Fibroblast of lung (primary cell): Measurements from ENCODE around the gene C2orf49. TPM values are rescaled to one million over a fixed set of nuclear protein-coding genes. Genes with fewer than 3 reads are reported as not detected.
A peak's percentile ranks its signal among the peaks of the same experiment; 100 is the strongest.

Experiments
- DNase-seq, 2 donors: peaks; one replicate each; pipeline versions ENCODE4 v3.0.0 to v3.0.0-alpha.2; 2010; ENCODE audit warnings: low read depth in 2 of 2
- H2AFZ ChIP-seq: 2 replicates; pipeline ENCODE4 v1.5.1; 2012; ENCODE audit warnings: low read length, control low read depth, inconsistent platforms
- H3K27ac ChIP-seq: 2 replicates; pipeline ENCODE4 v1.5.1; 2011; ENCODE audit warnings: low read length, control low read depth; ENCODE audit not compliant: insufficient read depth
- H3K27me3 ChIP-seq: 2 replicates; pipeline ENCODE4 v1.5.1; 2011; ENCODE audit warnings: mild to moderate bottlenecking, low read length; ENCODE audit not compliant: control insufficient read depth, insufficient read depth
- H3K36me3 ChIP-seq: 2 replicates; pipeline ENCODE4 v1.5.1; 2011; ENCODE audit warnings: low read length; ENCODE audit not compliant: control insufficient read depth, insufficient read depth
- H3K4me1 ChIP-seq: 2 replicates; pipeline ENCODE4 v1.5.1; 2011; ENCODE audit warnings: low read length; ENCODE audit not compliant: control insufficient read depth, insufficient read depth; ENCODE audit errors: extremely low read depth
- H3K4me2 ChIP-seq: 2 replicates; pipeline ENCODE4 v1.5.1; 2011; ENCODE audit warnings: low read length, control low read depth; ENCODE audit not compliant: insufficient read depth; ENCODE audit errors: extremely low read depth
- H3K4me3 ChIP-seq, 4 experiments: fragments of 200-600 bp in 1 of 4; sonication (generic) in 1 of 4; replicated peaks in 1 of 4; 2 replicates each; pipeline ENCODE4 v1.5.1; 2011 to 2016; ENCODE audit warnings: low read length in 4 of 4, low read depth in 3 of 4, mild to moderate bottlenecking in 3 of 4, control low read depth in 2 of 4, inconsistent platforms in 1 of 4, mixed read lengths in 1 of 4; ENCODE audit not compliant: insufficient read depth in 1 of 4; ENCODE audit errors: control extremely low read depth in 1 of 4
- H3K79me2 ChIP-seq: 2 replicates; pipeline ENCODE4 v1.5.1; 2012; ENCODE audit warnings: mild to moderate bottlenecking, low read length, inconsistent platforms; ENCODE audit not compliant: control insufficient read depth, insufficient read depth
- H3K9ac ChIP-seq: 2 replicates; pipeline ENCODE4 v1.5.1; 2011; ENCODE audit warnings: mild to moderate bottlenecking, low read length, control low read depth; ENCODE audit not compliant: insufficient read depth
- H3K9me3 ChIP-seq: 2 replicates; pipeline ENCODE4 v1.5.1; 2012; ENCODE audit warnings: low read depth, low read length; ENCODE audit not compliant: control insufficient read depth, insufficient read depth
- H4K20me1 ChIP-seq: 2 replicates; pipeline ENCODE4 v1.5.1; 2011; ENCODE audit warnings: low read length; ENCODE audit not compliant: control insufficient read depth, insufficient read depth; ENCODE audit errors: extremely low read depth
- CTCF ChIP-seq, 2 donors: IDR thresholded peaks in 1 of 2; conservative IDR thresholded peaks in 1 of 2; 1 replicate in 1 of 2; 2 replicates in 1 of 2; pipeline ENCODE4 v1.5.1; 2011 to 2012; ENCODE audit warnings: low read length in 2 of 2, control low read depth in 1 of 2, inconsistent platforms in 1 of 2, low read depth in 1 of 2, mild to moderate bottlenecking in 1 of 2
- EZH2 ChIP-seq: IDR thresholded peaks from 2 replicates; pipeline ENCODE4 v1.5.1; 2012; ENCODE audit warnings: low read length, control low read depth, mild to moderate bottlenecking; ENCODE audit errors: missing control alignments
- polyA plus RNA-seq, 2 donors: library from polyadenylated mRNA; depleted of rRNA in 1 of 2; stranded (reverse) in 1 of 2; unstranded in 1 of 2; fragments of >200 nt; gene quantifications; 2 replicates each; pipeline ENCODE4 v1.2.1, GENCODE V29; 2011 to 2012; ENCODE audit warnings: missing spikeins in 1 of 2
- total RNA-seq: library from RNA; depleted of rRNA; stranded (reverse); fragments of >200 nt; gene quantifications from 2 replicates; pipeline ENCODE4 v1.2.1, GENCODE V29; 2014

Gene C2orf49
- total and polyA plus RNA-seq, 2 donors (not counting 1 experiment from before 2014, with no cell fraction given) = 20.9 to 28.4 TPM

GRCh38 chr2:105315314-105315713 is 22.0 kb upstream of the C2orf49 start:
- H3K36me3 ChIP-seq = no peaks in the 10 kb centered on the region
- no peak overlapping the region for H2AFZ ChIP-seq
- DNase-seq = no peak
- no peaks in the 10 kb centered on the region for H4K20me1 ChIP-seq
- no peaks in the 10 kb centered on the region for H3K4me1 ChIP-seq
- no peak overlapping the region for H3K4me3 ChIP-seq
- no peak overlapping the region for H3K27ac ChIP-seq
- H3K9me3 ChIP-seq = no peaks in the 10 kb centered on the region
- no peaks in the 10 kb centered on the region for H3K27me3 ChIP-seq
- H3K79me2 ChIP-seq = peaks cover 9% of the 10 kb centered on the region
- no peak overlapping the region for H3K9ac ChIP-seq
- no peak overlapping the region for H3K4me2 ChIP-seq
- no peak for TF ChIP-seq EZH2
- no peak for TF ChIP-seq CTCF (conservative IDR thresholded peaks at IDR 0.05 in 1 of 2, IDR thresholded peaks at IDR 0.05 in 1 of 2; ENCODE audit: low read depth in 1 of 2, low read length in 2 of 2)

GRCh38 chr2:105317937-105318336 is 19.4 kb upstream of the C2orf49 start:
- H3K9ac ChIP-seq = no peak overlapping the region
- no peaks in the 10 kb centered on the region for H3K4me1 ChIP-seq
- H3K36me3 ChIP-seq = no peaks in the 10 kb centered on the region
- no peak for DNase-seq
- H3K4me3 ChIP-seq = no peak overlapping the region
- no peak overlapping the region for H3K4me2 ChIP-seq
- H3K27ac ChIP-seq = no peak overlapping the region
- H2AFZ ChIP-seq = no peak overlapping the region
- no peak for TF ChIP-seq EZH2
- no peak for TF ChIP-seq CTCF (conservative IDR thresholded peaks at IDR 0.05 in 1 of 2, IDR thresholded peaks at IDR 0.05 in 1 of 2; ENCODE audit: low read depth in 1 of 2, low read length in 2 of 2)
- H3K79me2 ChIP-seq = peaks cover 14% of the 10 kb centered on the region
- H3K9me3 ChIP-seq = no peaks in the 10 kb centered on the region
- no peaks in the 10 kb centered on the region for H4K20me1 ChIP-seq
- no peaks in the 10 kb centered on the region for H3K27me3 ChIP-seq

GRCh38 chr2:105320651-105321215 is 16.6 kb upstream of the C2orf49 start:
- no peaks in the 10 kb centered on the region for H3K9me3 ChIP-seq
- peak in 1 of 2 donors; percentile 9 for DNase-seq
- no peak overlapping the region for H3K4me3 ChIP-seq
- H3K79me2 ChIP-seq = peaks cover 18% of the 10 kb centered on the region
- no peak overlapping the region for H2AFZ ChIP-seq
- H3K4me1 ChIP-seq = no peaks in the 10 kb centered on the region
- no peak overlapping the region for H3K27ac ChIP-seq
- H4K20me1 ChIP-seq = no peaks in the 10 kb centered on the region
- no peak overlapping the region for H3K9ac ChIP-seq
- no peaks in the 10 kb centered on the region for H3K36me3 ChIP-seq
- TF ChIP-seq CTCF (conservative IDR thresholded peaks at IDR 0.05 in 1 of 2, IDR thresholded peaks at IDR 0.05 in 1 of 2; ENCODE audit: low read depth in 1 of 2, low read length in 2 of 2) (no peak), EZH2 (no peak)
- H3K27me3 ChIP-seq = no peaks in the 10 kb centered on the region
- H3K4me2 ChIP-seq = no peak overlapping the region
